IPS-11a (cell line): ENCODE data around the gene ZIC5.

ENCODE experiments used
- H3K4me3 ChIP-seq: one replicate; pipeline ENCODE4 v1.5.1; 2013; ENCODE audit warnings: low read depth, low read length, control low read depth

Gene ZIC5

DNA sequence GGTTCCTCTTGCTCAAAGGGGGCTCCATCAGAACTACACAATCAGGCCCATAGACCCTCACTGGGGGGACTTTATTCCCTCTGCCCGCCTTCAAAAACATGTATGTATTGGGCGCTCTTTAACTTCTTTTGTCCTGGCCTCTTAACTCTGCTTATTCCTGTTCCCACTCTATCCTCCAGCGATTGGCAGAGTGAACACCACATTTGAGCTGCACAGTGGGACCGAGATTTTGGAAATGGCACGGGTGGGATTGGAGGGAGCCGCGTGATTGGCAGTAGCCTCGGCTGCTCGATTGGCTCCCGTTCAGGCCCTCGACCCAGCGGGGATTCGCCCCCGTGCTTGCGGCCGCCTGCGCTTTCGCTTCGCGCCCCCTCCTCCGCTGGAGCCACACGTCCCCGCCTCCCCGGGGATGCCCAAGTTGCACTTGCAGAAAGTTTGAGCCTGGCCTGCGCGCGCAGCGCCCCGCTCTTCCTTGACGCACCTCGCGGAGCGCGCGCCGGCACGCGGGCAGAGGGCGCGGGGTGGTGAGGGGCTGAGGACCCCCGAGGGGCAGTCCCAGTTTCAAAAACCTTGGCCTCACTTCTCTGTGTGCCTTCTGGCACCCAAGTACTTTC is at the start of gene ZIC5:
TSS of gene ZIC5 (minus strand) at position 192 of the 614 bp plus-strand sequence. CDS start at position 28, 164 bp downstream.
- peak within 1 kb of the TSS; percentile 54 for H3K4me3 ChIP-seq

GRCh38 chr13:100019780-100020356 is 48.3 kb upstream of the ZIC5 start:
- no peak overlapping the region for H3K4me3 ChIP-seq

GRCh38 chr13:100014621-100015020 is 43.1 kb upstream of the ZIC5 start:
- H3K4me3 ChIP-seq, result no peak overlapping the region

- no peak overlapping the region for H3K4me3 ChIP-seq
Observed at GRCh38 chr13:99998261-99998660, 26.7 kb upstream of the ZIC5 start.

GRCh38 chr13:99997702-99998214 is 26.2 kb upstream of the ZIC5 start:
- H3K4me3 ChIP-seq, result no peak overlapping the region

DNA sequence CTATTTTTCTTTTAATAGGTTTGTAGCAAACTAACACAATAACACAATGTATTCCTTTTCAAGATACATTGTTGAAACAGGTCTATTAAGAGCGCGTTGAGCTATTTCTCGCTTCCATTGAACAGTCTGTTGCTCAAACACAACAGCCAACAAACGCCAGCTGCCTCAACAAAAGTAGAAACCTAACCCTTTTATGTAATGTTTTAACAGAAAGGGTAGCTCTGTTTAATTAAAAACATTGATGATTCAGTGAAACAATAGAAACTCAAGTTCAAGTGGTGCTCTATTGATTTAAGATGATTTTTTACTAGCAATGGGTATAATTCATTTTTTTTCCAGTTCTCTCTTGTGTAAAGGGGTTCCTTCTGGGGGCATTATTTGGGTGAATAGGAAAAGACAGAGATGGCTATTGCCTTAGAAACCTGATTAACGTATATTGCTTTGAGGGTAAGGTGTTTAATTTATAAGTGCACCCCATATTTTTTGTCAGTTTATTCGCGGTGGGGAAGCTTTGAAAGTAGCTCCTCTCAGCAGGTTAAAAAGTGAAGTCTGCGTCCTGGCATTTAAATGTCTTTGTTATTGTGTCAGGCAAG is 24.9 kb upstream of the ZIC5 start:
- peak overlapping the region; percentile 13 for H3K4me3 ChIP-seq

DNA sequence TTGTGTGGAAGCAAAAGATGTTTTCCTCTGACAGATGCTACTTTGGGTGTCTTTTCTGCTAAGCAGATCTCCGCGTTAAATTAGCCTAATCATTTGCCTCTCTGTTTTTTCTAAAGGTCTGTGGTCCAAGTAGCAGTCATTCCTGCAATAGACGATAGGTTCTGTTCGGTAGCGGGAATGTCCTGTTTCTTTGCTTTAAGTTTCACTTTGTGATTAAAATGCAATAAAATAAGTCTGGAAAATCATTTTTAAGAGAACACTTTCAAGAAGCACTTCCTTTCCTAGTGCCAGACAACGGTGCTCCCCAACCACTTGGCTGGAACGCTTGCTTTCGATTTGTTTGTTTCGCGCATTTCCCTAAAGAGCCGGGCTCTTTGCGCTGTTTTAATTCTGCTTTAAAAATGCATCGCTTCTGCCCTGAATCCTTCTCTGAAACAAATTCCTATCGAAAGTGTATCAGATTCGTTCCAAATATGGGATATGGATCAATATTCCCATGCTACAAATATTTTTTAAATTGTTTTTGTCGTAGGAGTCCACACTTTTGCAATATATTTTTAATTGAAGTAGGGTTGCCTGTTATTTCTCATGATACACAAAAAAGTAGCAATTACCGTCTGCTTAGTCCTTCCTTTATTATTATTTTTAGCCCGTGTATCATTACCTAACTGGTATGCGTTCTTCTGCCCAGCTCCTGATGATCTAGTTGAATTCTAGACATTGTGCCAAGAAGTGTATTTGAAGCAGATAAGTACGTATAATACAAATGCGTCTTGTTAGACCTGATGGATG is 24.2 kb upstream of the ZIC5 start:
- no peak overlapping the region for H3K4me3 ChIP-seq

DNA sequence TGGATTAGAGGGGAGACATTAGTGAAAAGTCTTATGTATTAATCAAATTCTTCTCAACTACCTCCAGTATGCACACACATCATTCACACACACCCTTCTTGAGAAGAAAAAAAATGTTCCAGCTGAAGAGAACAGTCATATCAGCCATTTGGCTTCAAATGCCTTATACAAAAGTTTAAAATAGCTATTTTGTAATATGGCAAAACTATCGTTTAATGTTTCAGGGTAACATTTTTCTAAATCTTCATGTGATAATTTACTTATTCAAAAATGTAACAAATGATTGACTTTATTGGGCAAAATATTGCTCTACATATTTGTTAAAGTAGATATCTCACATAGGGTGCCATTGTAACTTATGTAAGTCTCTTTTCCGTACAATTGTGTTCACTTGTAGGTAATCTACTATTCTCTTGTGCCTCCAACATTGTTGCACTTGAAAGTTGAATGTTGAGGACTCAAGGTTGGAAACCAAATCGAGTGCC is 23.6 kb upstream of the ZIC5 start:
- H3K4me3 ChIP-seq, result no peak overlapping the region

DNA sequence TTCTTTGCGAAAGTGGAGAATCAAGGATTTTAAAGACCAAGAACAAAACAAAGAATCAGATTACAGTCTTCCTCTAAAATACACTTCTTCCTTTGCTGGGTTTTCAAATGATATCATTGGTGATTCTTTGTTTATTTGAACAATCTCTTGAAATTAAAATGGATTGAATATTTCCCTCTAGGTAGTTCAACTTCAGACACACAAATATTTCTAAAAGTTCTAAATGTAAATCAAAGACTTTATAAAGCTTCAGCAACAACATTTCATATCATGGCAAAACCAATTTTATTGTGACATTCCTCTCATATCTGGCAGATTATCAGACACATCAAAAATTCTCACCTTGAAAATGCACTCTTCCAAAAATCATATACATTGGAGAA is 23.1 kb upstream of the ZIC5 start:
- H3K4me3 ChIP-seq, result no peak overlapping the region

GRCh38 chr13:99993660-99994637 is 22.4 kb upstream of the ZIC5 start:
- no peak overlapping the region for H3K4me3 ChIP-seq

DNA sequence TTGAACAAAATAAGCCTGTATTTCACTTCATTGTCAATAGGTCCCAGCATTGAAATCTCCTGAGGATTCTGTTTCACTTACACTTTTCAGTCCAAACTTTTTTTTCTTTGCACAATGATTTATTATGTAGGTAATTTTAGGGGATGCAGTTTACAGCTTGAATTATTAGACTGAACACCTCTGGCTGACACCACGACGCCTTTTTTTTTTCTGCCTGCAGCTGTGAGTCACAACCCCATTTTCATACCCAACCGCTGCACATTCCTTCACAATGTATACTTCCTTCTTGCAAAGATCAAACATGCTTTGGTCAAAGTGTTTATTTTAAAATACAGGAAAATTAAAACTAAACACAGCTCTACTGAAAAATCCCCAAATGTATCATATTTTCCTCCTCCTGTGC is 21.4 kb upstream of the ZIC5 start:
- no peak overlapping the region for H3K4me3 ChIP-seq

DNA sequence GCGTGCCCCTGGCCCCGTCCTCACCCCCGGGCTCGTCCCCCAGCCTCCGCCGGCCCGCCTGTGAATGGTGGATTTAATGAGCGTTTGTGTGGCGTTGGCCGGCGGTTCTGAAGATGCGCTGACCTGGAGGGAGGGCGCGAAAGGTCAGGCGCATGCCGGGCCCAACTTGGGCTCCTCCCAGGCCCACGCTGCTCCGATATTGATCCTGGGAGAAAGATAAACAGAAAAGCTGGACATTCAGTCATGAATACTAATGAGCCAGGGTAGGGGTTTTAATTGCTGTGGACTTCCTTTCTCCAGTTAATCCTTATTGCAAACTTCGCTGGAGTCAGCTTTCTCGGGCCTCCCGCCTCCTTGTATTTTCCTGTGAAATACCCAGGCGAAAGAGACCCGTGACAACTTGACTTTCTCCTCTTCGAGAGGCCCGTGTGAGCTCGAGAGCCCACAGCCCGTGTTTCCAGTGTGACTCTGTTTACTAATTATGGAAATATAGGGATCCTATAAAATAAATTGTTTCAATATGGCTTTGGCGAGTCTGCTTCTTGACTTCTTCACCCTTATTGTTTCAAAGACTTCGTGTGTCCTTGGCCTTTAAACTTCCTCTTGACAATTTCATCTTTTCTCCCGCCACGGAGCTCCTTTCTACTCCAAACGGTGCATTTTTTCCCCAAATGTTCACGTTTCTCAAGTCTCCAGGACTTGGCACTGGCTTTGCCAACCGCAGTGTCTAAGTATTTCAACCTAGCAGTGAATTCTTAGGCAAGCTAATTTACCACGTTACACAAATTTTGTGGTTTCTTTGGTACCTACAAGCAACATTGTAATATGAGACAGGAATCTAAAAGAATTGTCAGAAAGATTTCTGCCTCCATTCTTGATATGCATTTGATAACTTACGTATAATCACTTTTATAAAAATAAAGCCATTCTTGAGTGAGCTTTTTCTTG is 20.5 kb upstream of the ZIC5 start:
- H3K4me3 ChIP-seq, result no peak overlapping the region

DNA sequence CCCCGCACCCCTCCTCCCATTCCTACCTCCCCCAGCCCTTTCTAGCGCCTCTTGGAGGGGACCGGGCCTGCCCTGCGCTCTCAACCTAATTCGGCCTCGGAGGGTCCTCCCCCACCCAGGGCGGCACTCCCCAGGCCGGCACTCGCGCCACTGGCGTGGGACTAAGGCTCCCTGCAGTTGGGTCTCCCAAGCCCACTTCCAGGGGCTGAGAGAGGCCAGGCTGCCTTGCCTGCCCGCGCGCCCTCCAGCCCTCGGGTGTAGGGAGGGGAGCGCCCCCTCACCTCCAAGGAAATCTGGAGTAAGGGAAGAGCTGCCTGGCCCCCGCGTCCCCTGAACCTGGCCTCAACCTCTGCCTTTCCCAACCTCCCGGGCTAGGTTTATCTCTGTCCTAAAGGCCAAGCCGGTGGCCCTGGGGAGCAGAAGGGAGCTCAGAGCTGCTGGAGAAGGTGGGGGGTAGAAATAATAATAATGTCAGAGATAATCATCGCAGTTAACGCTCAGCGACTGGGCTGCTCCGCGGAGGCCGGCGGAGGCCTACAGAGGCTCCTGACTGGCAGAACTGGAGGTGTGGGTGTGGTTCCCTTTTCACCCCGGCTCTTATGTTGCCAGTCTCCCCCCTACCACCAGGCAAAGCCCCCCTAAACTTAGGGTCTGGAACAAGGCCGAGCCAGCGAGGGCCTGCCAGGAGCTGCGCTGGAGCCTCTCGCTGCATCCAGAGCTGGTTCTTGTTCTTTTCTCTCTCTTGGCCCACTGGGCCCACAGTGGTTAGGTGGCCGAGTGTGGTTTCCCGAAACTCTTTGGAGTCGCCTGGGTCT is 19.7 kb upstream of the ZIC5 start:
- no peak overlapping the region for H3K4me3 ChIP-seq

- H3K4me3 ChIP-seq, result peak overlapping the region; percentile 10
Observed at GRCh38 chr13:99990126-99990977, 18.8 kb upstream of the ZIC5 start.

DNA sequence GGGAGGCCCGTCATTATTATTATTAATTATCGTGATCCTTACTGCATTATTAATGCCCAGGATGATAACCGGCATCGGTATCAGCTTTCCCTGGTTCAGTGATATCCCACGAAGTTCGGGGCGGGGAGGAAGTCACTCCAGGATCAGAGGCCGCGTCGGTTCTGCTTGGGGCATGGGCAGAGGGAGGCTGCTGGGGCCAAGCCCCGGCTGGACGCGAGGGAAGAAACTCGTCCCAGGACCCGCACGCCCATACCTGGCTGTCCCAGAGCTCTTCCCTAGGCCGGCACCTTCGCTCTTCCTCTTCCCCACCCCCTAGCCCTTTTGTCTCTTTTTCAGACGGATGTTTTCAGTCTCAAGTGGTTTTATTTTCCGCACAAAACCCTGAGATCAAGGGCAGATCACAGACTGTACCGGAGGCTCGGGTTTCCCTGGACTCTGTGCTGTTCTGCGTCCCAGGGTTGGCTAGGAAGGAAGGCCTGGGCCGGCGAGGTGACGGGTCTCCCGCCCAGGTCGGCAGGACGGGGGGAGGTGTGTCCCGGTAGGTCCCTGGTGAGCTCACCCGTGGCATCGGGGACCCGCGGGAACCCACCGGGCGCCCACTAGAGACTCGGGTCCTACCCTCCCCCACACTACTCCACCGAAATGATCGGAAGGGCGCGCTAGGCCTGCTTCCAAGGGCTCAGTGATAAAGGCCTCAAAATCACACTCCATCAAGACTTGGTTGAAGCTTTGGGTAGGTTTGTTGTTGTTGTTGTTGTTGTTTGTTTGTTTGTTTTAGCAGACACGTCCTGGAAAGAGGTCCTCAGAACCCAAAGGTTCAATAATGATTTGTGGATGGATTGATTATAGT is 17.9 kb upstream of the ZIC5 start:
- H3K4me3 ChIP-seq, result peak overlapping the region; percentile 10

GRCh38 chr13:99988529-99989275 is 17.1 kb upstream of the ZIC5 start:
- H3K4me3 ChIP-seq, result no peak overlapping the region
